GDM1 (cell line): Measurements from ENCODE around the gene SLC43A3.
"Not testable (repeated sequence)": the region's sequence is repeated elsewhere in the genome, so short reads cannot be mapped to it uniquely, and the experiment has no call there.

Experiments
- DNase-seq: peaks from one replicate; lab custom pipeline; 2025; lab: John Stamatoyannopoulos, UW

SLC43A3 gene

GRCh38 chr11:57459164-57460021 lies 32.5 kb upstream of the SLC43A3 start:
- no peak for DNase-seq

GRCh38 chr11:57458410-57459163 lies 31.7 kb upstream of the SLC43A3 start:
- DNase-seq = no peak

GRCh38 chr11:57458060-57458409 lies 31.1 kb upstream of the SLC43A3 start:
- DNase-seq = no peak

- no peak for DNase-seq
Observed at GRCh38 chr11:57457643-57458023, 30.7 kb upstream of the SLC43A3 start.

GRCh38 chr11:57456960-57457642 lies 30.2 kb upstream of the SLC43A3 start:
- peak; percentile 57 for DNase-seq

- DNase-seq = no peak
Observed at GRCh38 chr11:57453543-57454177, 26.7 kb upstream of the SLC43A3 start.

GRCh38 chr11:57446055-57446454 lies 19.1 kb upstream of the SLC43A3 start:
- no peak for DNase-seq

- not testable (repeated sequence) for DNase-seq
Observed at GRCh38 chr11:57445122-57445394, 18.1 kb upstream of the SLC43A3 start.

- no peak for DNase-seq
Observed at GRCh38 chr11:57444362-57445121, 17.6 kb upstream of the SLC43A3 start.

- no peak for DNase-seq
Observed at GRCh38 chr11:57440744-57441414, 14.0 kb upstream of the SLC43A3 start.

GRCh38 chr11:57439786-57440185 lies 12.9 kb upstream of the SLC43A3 start:
- no peak for DNase-seq

- DNase-seq = no peak
Observed at GRCh38 chr11:57438345-57439285, 11.7 kb upstream of the SLC43A3 start.

- DNase-seq = no peak
Observed at GRCh38 chr11:57436031-57436430, 9.1 kb upstream of the SLC43A3 start.

- no peak for DNase-seq
Observed at GRCh38 chr11:57434640-57435546, 8.0 kb upstream of the SLC43A3 start.

GRCh38 chr11:57432714-57433163 lies 5.8 kb upstream of the SLC43A3 start:
- peak; percentile 91 for DNase-seq

GRCh38 chr11:57432149-57432561 lies 5.2 kb upstream of the SLC43A3 start:
- DNase-seq = no peak

- no peak for DNase-seq
Observed at GRCh38 chr11:57430952-57431351, 4.0 kb upstream of the SLC43A3 start.

- no peak for DNase-seq
Observed at GRCh38 chr11:57429946-57430345, 3.0 kb upstream of the SLC43A3 start.

GRCh38 chr11:57428643-57429042 lies 1.7 kb upstream of the SLC43A3 start:
- no peak for DNase-seq
